Esophagus muscularis mucosa (tissue), 3 donors: ENCODE measurements around the gene LMNA.

Experiments
- CTCF ChIP-seq, 3 experiments: fragments of 200-600 bp in 2 of 3; fragments of 450-650 bp in 1 of 3; sonication (generic) in 2 of 3; IDR thresholded peaks; one replicate each; pipeline ENCODE4 v1.5.1; 2017 to 2019; ENCODE audit warnings: antibody characterized with exemption in 3 of 3, mild to moderate bottlenecking in 2 of 3, moderate library complexity in 1 of 3
- POLR2A ChIP-seq: fragments of 450-650 bp; IDR thresholded peaks from one replicate; pipeline ENCODE4 v1.6.1; 2017; ENCODE audit warnings: antibody characterized with exemption, moderate library complexity, mild to moderate bottlenecking, low read depth
- POLR2AphosphoS5 ChIP-seq, 2 donors: sonication (generic); formaldehyde crosslinking; IDR thresholded peaks; one replicate each; pipeline ENCODE4 v1.6.1; 2017; ENCODE audit warnings: antibody characterized with exemption in 2 of 2

GRCh38 chr1:156074661-156075060 is 39.9 kb upstream of the LMNA start:
- TF ChIP-seq POLR2AphosphoS5 (IDR thresholded peaks at IDR 0.05) (no peak), CTCF (IDR thresholded peaks at IDR 0.05) (no peak), POLR2A (no peak)
